WTC11 (cell line): ENCODE measurements around the gene TMEM174.

Source experiments
- CREB1 ChIP-seq: sonication (generic); formaldehyde crosslinking; IDR thresholded peaks from 2 replicates; pipeline ENCODE4 v1.8.0; 2023; ENCODE audit warnings: mild to moderate bottlenecking, missing genetic modification reagents
- ESRRA ChIP-seq: sonication (generic); formaldehyde crosslinking; IDR thresholded peaks from 2 replicates; pipeline ENCODE4 v1.8.1; 2022; ENCODE audit warnings: mild to moderate bottlenecking, missing genetic modification reagents, borderline replicate concordance
- GRHL2 ChIP-seq: fragments of 250-450 bp; sonication (Bioruptor Pico); IDR thresholded peaks from 2 replicates; pipeline ENCODE4 v1.8.0; 2022; ENCODE audit warnings: mild to moderate bottlenecking, moderate library complexity; ENCODE audit not compliant: insufficient replicate concordance, severe bottlenecking
- ZBTB21 ChIP-seq: sonication (generic); formaldehyde crosslinking; IDR thresholded peaks from 2 replicates; pipeline ENCODE4 v1.8.1; 2023; ENCODE audit warnings: mild to moderate bottlenecking, missing genetic modification reagents, borderline replicate concordance
- TF ChIP-seq, protein P1 (sequence below): sonication (generic); formaldehyde crosslinking; IDR thresholded peaks from 2 replicates; pipeline ENCODE4 v1.8.0; 2023; ENCODE audit warnings: mild to moderate bottlenecking, missing genetic modification reagents
- TF ChIP-seq, protein P2 (sequence below): sonication (generic); formaldehyde crosslinking; IDR thresholded peaks from 2 replicates; pipeline ENCODE4 v1.8.1; 2022; ENCODE audit warnings: low read depth, mild to moderate bottlenecking, moderate library complexity, missing genetic modification reagents, borderline replicate concordance
- TF ChIP-seq, protein P3 (sequence below): fragments of 200-600 bp; IDR thresholded peaks from 2 replicates; pipeline ENCODE4 v1.8.0; 2022; ENCODE audit warnings: antibody characterized with exemption
- TF ChIP-seq, protein P4 (sequence below): sonication (generic); formaldehyde crosslinking; conservative IDR thresholded peaks from 2 replicates; pipeline ENCODE4 v1.8.1; 2022; ENCODE audit warnings: mild to moderate bottlenecking, missing genetic modification reagents
- TF ChIP-seq, protein P5 (sequence below): sonication (generic); formaldehyde crosslinking; IDR thresholded peaks from 2 replicates; pipeline ENCODE4 v1.8.0; 2022; ENCODE audit warnings: missing genetic modification reagents

DNA sequence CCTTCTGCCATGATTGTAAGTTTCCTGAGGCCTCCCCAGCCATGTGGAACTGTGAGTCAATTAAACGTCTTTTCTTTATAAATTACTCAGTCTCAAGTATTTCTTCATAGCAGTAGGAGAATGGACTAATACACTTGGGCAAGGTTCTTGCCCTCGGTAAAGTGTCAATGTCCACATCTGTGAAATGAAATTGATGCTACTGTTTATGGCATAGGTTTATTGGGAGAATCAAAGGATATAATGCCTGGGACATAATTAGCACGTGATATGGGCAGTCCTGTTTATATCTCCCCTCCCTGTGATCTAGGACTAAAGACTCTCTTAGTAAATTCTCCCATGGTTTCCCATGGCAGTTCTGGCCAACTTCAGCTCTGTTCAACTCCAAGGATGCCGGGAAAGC, 19.4 kb downstream of the TMEM174 start:
- TF ChIP-seq, protein P1, sequence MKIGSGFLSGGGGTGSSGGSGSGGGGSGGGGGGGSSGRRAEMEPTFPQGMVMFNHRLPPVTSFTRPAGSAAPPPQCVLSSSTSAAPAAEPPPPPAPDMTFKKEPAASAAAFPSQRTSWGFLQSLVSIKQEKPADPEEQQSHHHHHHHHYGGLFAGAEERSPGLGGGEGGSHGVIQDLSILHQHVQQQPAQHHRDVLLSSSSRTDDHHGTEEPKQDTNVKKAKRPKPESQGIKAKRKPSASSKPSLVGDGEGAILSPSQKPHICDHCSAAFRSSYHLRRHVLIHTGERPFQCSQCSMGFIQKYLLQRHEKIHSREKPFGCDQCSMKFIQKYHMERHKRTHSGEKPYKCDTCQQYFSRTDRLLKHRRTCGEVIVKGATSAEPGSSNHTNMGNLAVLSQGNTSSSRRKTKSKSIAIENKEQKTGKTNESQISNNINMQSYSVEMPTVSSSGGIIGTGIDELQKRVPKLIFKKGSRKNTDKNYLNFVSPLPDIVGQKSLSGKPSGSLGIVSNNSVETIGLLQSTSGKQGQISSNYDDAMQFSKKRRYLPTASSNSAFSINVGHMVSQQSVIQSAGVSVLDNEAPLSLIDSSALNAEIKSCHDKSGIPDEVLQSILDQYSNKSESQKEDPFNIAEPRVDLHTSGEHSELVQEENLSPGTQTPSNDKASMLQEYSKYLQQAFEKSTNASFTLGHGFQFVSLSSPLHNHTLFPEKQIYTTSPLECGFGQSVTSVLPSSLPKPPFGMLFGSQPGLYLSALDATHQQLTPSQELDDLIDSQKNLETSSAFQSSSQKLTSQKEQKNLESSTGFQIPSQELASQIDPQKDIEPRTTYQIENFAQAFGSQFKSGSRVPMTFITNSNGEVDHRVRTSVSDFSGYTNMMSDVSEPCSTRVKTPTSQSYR (CRISPR knock-in tag), result no peak
- TF ChIP-seq, protein P2, sequence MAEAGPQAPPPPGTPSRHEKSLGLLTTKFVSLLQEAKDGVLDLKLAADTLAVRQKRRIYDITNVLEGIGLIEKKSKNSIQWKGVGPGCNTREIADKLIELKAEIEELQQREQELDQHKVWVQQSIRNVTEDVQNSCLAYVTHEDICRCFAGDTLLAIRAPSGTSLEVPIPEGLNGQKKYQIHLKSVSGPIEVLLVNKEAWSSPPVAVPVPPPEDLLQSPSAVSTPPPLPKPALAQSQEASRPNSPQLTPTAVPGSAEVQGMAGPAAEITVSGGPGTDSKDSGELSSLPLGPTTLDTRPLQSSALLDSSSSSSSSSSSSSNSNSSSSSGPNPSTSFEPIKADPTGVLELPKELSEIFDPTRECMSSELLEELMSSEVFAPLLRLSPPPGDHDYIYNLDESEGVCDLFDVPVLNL, result no peak
- TF ChIP-seq, protein P3, sequence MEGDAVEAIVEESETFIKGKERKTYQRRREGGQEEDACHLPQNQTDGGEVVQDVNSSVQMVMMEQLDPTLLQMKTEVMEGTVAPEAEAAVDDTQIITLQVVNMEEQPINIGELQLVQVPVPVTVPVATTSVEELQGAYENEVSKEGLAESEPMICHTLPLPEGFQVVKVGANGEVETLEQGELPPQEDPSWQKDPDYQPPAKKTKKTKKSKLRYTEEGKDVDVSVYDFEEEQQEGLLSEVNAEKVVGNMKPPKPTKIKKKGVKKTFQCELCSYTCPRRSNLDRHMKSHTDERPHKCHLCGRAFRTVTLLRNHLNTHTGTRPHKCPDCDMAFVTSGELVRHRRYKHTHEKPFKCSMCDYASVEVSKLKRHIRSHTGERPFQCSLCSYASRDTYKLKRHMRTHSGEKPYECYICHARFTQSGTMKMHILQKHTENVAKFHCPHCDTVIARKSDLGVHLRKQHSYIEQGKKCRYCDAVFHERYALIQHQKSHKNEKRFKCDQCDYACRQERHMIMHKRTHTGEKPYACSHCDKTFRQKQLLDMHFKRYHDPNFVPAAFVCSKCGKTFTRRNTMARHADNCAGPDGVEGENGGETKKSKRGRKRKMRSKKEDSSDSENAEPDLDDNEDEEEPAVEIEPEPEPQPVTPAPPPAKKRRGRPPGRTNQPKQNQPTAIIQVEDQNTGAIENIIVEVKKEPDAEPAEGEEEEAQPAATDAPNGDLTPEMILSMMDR, result no peak
- TF ChIP-seq, protein P4, sequence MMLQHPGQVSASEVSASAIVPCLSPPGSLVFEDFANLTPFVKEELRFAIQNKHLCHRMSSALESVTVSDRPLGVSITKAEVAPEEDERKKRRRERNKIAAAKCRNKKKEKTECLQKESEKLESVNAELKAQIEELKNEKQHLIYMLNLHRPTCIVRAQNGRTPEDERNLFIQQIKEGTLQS, result no peak
- TF ChIP-seq GRHL2 (CRISPR knock-in tag) (no peak), ZBTB21 (CRISPR knock-in tag) (no peak), CREB1 (CRISPR knock-in tag) (no peak), ESRRA (CRISPR knock-in tag) (no peak)
- TF ChIP-seq, protein P5, sequence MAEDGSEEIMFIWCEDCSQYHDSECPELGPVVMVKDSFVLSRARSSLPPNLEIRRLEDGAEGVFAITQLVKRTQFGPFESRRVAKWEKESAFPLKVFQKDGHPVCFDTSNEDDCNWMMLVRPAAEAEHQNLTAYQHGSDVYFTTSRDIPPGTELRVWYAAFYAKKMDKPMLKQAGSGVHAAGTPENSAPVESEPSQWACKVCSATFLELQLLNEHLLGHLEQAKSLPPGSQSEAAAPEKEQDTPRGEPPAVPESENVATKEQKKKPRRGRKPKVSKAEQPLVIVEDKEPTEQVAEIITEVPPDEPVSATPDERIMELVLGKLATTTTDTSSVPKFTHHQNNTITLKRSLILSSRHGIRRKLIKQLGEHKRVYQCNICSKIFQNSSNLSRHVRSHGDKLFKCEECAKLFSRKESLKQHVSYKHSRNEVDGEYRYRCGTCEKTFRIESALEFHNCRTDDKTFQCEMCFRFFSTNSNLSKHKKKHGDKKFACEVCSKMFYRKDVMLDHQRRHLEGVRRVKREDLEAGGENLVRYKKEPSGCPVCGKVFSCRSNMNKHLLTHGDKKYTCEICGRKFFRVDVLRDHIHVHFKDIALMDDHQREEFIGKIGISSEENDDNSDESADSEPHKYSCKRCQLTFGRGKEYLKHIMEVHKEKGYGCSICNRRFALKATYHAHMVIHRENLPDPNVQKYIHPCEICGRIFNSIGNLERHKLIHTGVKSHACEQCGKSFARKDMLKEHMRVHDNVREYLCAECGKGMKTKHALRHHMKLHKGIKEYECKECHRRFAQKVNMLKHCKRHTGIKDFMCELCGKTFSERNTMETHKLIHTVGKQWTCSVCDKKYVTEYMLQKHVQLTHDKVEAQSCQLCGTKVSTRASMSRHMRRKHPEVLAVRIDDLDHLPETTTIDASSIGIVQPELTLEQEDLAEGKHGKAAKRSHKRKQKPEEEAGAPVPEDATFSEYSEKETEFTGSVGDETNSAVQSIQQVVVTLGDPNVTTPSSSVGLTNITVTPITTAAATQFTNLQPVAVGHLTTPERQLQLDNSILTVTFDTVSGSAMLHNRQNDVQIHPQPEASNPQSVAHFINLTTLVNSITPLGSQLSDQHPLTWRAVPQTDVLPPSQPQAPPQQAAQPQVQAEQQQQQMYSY (CRISPR knock-in tag), result no peak
